ENCODE measurements around the gene CKB.
A peak's percentile ranks its signal among the peaks of the same experiment; 100 is the strongest.

Gene CKB

DNA sequence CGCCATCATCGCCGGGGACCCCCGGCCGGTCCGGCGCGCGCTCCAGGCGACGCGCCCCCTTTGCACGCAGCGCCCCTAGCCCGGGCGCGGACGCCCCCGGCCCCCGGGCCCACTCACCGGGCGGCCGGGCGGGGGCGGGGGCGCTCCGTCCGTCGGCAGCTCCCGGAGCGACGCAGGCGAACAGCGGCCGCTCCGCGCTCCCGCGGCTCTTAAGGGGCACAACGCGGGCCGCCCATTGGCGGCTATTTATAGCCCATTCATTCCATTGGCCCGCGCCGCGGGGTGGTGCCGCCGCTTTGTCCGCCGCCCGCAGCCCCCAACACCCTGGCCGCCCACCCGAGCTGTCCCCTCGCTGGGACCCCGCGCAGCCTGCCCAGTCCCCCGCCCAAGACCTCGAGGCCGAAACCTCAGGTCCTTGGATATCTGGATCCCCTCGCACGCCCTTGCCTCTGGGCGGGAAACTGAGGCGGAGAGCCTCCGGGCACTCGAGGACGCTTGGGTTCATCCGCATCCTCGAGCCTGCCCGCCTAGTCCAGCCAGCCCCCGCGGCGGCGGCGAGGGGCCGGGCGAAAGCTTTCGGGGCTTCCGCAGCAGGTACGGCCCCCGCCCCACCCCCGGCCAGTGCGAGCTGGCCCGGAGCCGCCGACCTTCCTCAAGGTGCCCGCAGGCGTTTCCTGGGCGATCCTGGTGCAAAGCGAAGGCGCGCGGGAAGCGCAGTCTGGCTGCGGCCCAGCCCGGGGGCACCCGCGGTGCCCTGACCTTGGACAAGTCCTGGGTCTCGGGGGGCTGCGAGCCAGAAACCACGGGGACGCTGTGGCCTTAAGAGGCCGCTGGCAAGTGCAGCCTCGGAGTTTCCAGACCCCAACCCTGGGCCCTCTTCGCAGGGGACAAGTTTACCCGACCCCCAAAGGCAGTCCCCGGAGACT lies at the start of gene CKB:
Gene CKB (minus strand): TSS at position 182 of the 926 bp plus-strand sequence. CDS start 337 bp downstream, outside the sequence.
- peak; percentile 88 for DNase-seq

- no peak for DNase-seq
Observed at GRCh38 chr14:103569408-103569807, 46.8 kb upstream of the CKB start.

- no peak for DNase-seq
Observed at GRCh38 chr14:103568952-103569351, 46.3 kb upstream of the CKB start.

DNA sequence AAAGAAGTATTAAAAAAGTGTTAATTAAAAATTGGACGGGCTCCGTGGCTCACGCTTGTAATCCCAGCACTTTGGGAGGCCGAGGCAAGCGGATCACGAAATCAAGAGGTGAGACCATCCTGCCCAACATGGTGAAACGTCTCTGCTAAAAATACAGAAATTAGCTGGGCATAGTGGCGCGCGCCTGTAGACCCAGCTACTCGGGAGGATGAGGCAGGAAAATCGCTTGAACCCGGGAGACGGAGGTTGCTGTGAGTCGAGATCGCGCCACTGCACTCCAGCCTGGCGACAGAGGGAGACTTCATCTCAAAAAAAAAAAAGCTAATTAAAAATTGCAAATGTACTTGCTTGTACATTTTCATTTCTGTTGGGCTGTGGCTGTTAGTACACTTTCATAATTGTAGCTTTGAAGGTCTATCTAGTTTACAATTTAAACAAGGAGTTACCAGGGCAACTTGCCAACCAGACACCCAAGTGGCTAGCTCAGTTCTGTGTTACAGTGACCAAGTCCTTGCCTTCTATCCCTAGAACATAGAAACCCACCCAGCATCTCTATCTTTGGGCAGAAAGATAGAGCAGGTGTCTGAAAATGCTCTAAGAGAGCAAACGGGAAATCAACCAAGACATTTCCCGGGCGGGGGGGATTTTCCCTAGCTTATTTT lies 41.3 kb upstream of the CKB start:
- DNase-seq = no peak

- DNase-seq = no peak
Observed at GRCh38 chr14:103563226-103563620, 40.6 kb upstream of the CKB start.

- DNase-seq = peak; percentile 95
Observed at GRCh38 chr14:103562429-103563225, 40.0 kb upstream of the CKB start, which contains the start of the genes BAG5 and COA8. Gene BAG5, minus strand, starts transcription at chr14:103562657. Its CDS starts 1,493 bp downstream, at chr14:103561164. Gene COA8, plus strand, starts transcription at chr14:103562960. Its CDS starts 42 bp downstream, at chr14:103563002.

DNA sequence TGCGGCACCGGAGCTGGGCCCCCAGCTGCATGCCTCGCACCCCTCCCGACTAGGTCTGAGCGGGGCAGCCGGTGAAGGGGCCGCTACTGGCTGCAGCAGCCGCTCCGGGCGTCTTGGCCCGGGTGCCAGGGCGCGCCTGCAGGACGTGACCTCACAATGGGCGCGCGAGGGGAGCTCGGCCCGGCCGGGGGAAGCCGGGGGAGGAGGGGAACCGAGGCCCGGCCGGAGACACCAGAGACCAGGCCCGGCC lies 39.5 kb upstream of the CKB start:
- no peak for DNase-seq

GRCh38 chr14:103561381-103562178 lies 39.0 kb upstream of the CKB start:
- no peak for DNase-seq

GRCh38 chr14:103560691-103561090 lies 38.1 kb upstream of the CKB start:
- no peak for DNase-seq

GRCh38 chr14:103559766-103560165 lies 37.1 kb upstream of the CKB start:
- DNase-seq = no peak

DNA sequence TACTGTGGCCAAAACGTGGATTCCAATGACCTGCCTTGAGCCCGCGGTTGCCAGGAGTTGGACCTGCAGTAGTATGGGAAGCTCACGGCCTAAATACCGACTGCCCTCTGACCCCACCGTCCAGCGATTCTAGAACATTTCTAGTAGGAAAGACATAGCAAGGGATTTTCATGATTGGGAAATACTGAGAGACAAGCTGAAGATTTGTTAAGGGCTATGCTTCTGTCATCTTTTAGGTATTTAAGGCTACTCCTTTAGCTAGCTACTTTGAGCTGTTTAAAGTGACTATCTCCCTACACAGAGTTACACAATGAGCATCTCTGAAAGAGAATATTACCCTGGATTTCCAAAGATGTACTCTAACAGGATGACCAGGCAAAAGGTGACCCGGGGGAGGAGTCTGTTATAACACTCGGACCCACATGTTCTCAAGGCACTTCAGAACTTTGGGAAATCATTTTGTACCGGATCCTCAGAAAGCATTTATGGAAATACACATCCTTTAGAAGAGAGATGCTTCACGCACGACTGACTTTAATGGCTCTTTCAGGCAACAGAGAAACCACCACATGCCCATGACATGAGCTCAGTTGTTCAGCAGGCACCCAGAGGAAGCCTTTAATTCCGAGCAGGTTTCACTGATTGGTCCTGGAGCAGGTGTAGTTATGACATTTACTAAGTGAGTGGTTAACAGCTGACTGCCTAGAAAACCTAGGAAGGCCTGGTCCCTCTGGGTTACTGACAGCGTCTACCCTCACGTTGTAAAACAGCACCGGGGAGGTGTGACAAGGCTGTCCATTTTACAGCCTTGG lies 35.6 kb upstream of the CKB start:
- DNase-seq = no peak

GRCh38 chr14:103556946-103557758 lies 34.5 kb upstream of the CKB start:
- no peak for DNase-seq

DNA sequence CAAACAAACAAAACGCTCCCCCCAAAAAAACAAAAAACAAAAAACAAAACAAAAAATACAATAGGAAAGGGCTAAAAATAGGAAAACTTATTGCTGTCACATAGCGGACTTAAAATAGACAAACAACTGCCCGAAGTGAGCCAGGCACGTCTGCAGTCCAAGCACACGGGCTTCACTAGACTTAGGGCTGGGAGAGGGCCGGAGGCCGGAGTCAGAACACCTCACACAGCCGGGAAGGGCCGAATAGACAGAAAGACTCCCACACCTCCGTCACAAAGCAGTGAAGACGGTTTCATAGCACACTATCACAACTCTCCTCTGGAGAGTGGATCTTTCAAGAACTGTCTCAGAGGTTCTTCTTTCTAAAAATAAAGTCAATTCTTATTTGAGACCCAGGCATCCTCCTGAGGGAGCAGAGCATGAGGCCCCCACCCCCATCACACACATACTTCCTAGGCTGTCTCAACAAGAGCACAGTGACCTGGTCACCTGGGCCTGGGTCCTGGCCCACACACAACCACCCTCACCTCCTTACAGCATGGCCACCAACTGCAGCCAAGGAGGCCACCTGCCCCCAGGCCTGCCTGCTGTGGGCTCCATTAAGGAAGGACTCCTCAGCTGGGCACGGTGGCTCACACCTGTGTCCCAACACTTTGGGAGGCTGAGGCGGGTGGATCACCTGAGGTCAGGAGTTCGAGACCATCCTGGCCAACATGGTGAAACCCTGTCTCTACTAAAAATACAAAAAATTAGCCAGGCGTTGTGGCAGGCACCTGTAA lies 33.1 kb upstream of the CKB start:
- no peak for DNase-seq

- DNase-seq = no peak
Observed at GRCh38 chr14:103552846-103553210, 30.2 kb upstream of the CKB start.

DNA sequence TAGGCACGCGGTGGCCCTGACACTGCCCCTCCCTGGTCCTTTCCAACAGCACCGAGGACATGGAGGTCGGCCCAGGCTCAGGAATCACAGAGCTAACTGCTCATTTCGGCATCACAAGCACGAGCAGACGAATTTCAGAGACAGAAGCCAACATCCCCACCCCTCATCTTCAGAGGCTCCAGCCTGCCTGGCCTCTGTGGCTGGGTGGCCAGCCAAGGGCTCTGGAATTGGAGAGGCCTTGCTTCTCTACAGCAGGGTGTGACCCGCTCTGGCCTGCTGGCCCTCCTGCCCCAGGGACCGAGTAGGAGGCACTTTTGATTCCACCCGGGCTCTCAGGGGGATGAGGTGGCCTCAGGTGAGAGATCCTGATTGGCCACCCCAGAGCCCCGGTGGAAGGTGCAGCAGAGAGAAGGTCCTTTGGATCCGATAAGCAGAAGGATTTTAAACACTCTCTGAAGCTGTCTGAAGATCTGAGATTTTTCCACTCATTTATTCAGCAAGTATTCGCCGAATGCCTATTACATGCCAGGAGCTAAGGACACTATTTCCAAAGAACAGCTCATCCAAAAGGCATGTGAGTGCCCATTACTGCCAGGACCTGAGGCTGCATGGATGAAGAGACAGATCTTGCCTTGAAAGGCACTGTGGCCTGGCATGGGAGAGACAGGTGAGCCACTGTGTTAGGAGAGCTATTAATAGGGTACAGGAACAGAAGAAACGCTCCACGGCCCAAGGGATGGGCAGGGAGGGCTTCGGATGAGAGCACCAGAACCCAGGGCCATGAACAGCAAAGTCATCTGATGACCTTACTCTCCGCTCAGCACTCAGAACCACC lies 29.6 kb upstream of the CKB start:
- no peak for DNase-seq

GRCh38 chr14:103551338-103551762 lies 28.7 kb upstream of the CKB start:
- DNase-seq = no peak

- DNase-seq = no peak
Observed at GRCh38 chr14:103550451-103551337, 28.1 kb upstream of the CKB start.
